IPS-NIHi7 (cell line): ENCODE data around the gene RAPGEF2.
A peak's percentile ranks its signal among the peaks of the same experiment; 100 is the strongest.

Experiments
- DNase-seq: peaks from one replicate; pipeline ENCODE4 v3.0.0; 2012; ENCODE audit warnings: mixed read lengths; ENCODE audit errors: extremely low spot score

Gene RAPGEF2

DNA sequence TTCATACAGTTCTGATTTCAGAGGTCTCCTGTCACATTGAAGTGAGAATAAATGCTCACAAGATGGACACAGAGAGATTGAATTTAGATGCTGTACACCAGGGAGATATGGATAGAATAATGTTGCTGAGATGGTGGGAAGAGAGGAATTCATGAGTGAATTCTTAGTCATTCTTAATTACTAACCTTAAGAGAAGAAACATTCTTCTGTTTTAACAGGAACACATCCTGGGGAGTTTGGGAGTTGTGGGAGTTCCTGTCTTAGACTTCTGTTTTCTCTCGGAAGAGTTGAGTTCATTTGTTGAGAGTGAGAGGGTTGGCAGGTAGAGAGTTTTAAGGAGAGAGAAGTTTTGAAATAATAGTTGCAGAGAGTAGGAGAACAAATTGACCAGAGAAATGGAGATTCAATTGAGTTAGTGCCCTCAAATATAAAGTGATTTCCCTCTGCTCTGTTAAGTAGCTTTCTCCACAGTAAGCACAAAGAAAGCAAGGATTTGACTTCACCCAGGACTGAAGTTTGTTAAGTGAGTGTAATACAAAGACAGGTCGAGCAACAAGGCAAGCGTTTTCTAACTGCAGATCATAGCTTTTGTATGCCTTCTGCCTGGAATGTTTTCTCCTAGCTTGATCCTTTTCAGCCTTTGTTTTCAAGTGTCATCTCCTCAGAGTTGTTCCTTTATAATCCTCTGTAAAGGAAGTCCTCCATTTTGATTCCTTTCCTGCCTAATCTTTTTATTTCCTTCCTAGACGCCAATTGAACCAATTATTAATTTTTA lies 205.9 kb downstream of the RAPGEF2 start:
- DNase-seq, result no peak

DNA sequence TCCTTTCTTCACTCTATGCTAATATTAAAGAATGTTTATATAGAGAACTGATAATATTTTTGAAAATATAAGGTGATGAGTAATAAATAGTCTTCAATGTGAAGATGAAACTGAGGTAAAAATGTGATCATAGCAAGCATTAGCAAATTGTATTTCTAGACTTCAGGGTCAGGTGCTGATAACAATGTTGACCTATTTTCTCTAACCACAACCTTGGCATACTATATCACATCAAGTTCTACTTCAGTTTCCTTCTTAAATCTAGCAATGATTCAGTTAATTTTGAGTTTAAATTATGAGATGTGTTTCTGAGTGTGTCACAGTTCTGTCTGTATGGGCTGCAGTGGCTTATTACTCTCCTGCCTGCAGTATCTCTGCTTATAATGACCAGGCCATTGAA lies 209.4 kb downstream of the RAPGEF2 start:
- DNase-seq, result no peak

DNA sequence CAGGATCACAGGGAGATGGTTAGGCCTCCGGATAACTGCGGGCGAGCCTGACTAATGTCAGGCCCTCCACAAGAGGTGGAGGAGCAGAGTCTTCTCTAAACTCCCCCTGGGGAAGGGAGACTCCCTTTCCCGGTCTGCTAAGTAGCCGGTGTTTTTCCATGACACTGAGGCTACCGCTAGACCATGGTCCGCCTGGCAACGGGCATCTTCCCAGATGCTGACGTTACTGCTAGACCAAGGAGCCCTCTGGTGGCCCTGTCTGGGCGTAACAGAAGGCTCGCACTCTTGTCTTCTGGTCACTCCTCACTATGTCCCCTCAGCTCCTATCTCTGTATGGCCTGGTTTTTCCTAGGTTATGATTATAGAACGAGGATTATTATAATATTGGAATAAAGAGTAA lies 213.0 kb downstream of the RAPGEF2 start:
- DNase-seq, result peak; percentile 17

DNA sequence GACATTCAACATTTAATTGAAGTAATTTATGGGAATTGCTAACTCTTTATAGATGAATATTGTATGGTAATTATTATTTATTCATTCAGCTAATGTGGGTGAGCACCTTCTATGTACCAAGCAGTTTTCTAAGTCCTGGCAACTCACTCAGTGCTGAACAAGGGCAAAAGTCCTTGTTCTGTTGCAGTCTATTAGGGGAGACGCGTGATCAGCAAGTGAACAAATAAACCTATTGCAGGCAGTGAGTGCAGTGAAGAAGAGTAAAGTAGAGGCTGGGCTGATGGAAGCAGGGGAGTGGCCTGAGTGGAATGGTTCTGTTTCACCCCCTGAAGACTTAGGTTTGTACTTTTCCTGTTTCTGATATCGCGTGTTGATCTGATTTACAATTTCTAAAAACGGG lies 214.3 kb downstream of the RAPGEF2 start:
- DNase-seq, result no peak

DNA sequence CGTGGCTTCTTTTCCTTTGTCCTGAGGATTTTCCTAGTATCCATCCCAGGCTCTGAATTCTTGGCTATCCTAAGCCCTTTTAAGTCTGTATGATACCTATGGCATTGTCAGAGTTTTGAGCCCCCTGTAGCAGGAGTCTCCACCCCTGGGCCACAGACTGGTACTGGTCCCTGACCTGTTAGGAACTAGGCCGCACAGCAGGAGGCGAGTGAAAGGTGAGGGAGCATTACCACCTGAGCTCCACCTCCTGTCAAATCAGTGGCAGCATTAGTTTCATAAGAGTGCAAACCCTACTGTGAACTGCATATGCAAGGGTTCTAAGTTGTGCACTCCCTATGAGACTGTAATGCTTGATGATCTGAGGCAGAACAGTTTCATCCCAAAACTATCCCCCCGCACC lies 216.1 kb downstream of the RAPGEF2 start:
- no peak for DNase-seq

DNA sequence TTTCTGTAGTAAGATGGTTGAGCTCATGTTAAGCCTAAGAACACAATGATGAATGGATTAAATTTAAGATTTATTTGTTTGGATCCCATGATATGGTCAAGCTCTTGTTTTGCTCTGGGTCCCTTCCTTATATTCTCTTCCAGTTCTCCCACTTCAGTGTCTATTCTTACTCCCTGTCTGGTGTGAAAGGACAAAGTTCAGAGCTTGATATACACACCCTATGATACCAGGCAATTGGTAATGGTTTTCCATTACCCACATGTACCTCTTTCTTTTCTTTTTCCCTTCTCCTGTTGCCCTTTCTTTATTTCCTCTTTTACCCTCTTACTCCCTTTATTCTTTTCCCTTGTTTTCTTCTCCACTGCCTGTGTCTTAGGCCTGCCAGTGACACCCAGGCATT lies 223.6 kb downstream of the RAPGEF2 start:
- no peak for DNase-seq

DNA sequence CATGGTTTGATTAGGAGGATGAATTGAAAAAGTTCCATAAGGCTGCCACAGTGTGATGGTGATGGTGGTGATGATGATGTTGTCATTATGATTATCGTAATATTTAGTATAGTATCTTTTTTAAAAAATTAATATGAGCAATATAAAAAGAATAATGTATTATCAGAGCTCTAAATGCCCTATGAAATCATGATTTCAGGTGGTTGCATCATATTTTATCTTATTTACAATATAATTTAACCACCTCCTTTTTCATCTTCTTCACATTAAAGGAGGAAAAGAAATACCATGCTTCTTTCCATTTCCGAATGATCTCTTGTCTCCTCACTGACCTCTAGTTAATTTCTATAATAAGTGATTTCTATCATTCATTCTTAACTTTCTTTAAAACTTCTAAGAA lies 225.9 kb downstream of the RAPGEF2 start:
- DNase-seq, result no peak

DNA sequence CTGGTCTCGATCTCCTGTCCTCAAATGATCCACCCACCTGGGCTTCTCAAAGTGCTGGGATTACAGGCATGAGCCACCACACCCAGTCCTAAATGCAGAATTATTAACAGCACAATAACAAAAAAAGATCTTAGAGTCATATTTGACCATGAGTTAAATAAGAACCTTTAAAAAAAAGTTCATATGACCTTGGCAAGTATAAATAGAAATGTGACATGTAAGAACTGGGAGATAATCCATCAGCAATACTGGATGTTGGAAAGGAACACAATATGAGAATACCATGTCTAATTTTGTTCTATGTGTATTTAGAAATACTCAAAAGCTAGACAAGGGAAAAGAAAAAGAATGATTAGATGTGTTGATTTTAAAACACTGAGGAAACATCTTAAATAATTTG lies 231.6 kb downstream of the RAPGEF2 start:
- no peak for DNase-seq

DNA sequence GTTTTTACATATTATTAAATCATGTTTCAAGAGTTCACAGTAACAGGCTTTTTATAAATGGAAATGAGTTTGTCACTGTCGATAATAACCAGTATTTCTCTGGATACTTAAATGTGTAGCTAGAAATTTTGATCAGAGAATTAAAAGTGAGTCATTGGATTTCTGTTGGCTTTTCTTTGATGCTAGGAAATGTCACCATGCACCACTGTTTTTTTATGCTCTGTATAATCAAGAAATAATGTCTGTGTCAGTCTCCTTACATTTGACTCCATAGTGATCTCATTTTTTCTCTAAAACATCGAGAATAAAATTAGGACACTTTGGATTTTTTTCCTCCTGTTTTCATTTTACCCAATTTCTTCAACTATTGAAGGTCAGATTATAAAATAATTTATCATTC lies 234.2 kb downstream of the RAPGEF2 start:
- no peak for DNase-seq

DNA sequence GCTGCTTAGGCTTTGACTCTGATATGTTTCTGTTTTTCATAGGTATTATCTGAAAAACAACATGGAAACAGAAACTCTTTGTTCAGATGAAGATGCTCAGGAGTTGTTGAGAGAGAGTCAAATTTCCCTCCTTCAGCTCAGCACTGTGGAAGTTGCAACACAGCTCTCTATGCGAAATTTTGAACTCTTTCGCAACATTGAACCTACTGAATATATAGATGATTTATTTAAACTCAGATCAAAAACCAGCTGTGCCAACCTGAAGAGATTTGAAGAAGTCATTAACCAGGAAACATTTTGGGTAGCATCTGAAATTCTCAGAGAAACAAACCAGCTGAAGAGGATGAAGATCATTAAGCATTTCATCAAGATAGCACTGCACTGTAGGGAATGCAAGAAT lies 238.6 kb downstream of the RAPGEF2 start:
- DNase-seq, result no peak

DNA sequence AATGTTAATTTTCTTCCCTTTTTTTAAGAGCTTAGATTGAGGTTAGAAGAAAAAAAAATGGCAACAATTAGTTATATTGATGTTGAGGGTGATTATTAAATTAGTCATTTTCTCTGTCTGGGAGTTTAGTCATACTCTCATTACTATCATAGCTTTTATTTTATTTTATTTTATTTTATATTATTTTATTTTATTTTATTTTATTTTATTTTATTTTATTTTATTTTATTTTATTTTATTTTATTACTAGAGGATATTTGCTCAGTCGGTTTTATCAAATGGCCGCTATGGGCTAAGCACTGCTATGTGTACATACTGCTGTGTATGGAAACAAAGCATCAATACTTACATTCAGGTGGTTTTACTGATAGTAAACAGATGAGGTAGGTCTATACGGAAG lies 239.5 kb downstream of the RAPGEF2 start:
- no peak for DNase-seq

DNA sequence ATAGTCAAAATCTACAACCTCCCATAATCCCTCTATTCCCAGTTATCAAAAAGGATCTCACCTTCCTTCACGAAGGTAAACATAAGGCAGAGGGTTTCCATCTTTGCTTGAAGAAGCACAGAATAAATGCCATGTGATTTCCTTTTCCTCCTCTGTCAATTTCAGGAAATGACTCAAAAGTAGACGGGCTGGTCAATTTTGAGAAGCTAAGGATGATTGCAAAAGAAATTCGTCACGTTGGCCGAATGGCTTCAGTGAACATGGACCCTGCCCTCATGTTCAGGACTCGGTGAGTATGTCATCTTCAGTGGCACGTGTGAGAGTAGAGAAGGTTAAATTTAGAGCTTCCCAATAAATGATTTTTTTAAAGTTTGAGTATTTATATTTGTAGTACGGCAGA lies 240.2 kb downstream of the RAPGEF2 start:
- no peak for DNase-seq

DNA sequence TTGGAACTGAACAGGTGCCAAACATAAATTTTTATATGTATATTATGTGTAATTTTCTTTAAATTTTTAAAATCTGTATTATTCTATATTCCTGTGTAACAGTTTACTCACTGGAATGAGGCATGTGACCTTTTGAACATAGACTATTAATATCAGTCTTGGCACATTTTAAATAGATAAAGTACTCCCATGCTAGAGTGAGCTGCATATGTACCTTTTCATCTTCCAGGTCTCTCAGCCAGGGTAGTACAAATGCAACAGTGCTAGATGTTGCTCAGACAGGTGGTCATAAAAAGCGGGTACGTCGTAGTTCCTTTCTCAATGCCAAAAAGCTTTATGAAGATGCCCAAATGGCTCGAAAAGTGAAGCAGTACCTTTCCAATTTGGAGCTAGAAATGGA lies 242.0 kb downstream of the RAPGEF2 start:
- no peak for DNase-seq

DNA sequence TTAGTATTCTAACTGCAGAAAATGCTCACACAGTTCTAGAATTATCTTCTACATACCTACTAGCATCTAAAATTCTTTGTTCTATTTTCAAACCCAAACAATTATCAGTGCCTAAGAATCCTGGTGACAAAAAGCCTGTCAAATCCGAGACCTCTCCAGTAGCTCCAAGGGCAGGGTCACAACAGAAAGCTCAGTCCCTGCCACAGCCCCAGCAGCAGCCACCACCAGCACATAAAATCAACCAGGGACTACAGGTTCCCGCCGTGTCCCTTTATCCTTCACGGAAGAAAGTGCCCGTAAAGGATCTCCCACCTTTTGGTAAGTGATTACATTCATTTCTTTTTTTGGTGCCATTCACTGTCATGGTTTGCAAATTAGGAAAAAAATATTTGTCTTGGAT lies 243.8 kb downstream of the RAPGEF2 start:
- no peak for DNase-seq

DNA sequence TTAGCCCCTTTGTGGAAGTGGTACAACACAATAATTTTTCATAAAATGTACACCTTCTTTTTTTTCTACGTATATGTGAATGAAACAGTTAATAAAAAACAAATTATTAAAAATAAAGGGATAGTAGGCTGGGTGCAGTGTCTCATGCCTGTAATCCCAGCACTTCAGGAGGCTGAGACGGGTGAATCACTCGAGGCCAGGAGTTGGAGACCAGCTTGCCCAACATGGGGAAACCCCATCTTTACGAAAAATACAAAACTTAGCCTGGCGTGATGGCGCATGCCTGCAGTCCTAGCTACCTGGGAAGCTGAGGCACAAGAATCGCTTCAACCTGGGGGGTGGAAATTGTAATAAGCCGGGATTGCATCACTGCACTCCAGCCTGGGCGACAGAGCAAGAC lies 244.9 kb downstream of the RAPGEF2 start:
- no peak for DNase-seq

DNA sequence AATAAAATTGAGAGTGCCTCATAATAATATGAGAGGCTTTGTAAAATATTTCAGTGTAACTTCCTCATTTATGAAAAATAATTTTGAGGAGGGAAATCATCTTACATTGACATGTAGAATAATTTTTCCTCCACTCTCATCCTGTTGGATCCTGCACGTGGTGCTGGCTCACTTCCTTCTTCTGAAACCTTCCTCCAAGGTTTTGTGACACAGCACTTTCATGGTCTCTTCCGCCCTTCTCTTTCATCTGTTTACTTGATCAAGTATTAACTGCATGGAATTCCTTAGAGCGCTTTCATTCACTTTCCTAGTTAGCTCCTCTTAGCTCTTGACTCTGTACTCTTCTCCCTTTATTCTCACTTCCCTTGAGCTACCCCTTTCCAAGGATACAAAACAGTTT lies 246.5 kb downstream of the RAPGEF2 start:
- DNase-seq, result no peak

DNA sequence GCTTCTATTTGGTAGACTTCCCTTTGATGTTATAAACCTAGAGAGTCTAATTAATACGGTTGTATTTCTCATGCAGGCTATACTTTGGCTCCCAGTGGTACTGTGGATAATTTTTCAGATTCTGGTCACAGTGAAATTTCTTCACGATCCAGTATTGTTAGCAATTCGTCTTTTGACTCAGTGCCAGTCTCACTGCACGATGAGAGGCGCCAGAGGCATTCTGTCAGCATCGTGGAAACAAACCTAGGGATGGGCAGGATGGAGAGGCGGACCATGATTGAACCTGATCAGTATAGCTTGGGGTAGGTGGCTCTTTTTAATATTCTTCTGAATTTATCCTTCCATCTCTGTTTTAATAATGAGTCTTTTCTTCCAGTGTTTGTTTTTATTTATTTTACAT lies 249.7 kb downstream of the RAPGEF2 start:
- DNase-seq, result no peak

DNA sequence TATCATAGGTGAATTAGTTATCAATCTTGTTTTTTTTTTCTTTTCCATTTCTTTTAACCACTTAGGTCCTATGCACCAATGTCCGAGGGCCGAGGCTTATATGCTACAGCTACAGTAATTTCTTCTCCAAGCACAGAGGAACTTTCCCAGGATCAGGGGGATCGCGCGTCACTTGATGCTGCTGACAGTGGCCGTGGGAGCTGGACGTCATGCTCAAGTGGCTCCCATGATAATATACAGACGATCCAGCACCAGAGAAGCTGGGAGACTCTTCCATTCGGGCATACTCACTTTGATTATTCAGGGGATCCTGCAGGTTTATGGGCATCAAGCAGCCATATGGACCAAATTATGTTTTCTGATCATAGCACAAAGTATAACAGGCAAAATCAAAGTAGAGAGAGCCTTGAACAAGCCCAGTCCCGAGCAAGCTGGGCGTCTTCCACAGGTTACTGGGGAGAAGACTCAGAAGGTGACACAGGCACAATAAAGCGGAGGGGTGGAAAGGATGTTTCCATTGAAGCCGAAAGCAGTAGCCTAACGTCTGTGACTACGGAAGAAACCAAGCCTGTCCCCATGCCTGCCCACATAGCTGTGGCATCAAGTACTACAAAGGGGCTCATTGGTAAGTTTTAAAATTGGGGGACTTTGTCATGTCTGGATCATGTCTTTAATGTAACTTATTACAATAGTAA lies 250.7 kb downstream of the RAPGEF2 start:
- DNase-seq, result no peak

DNA sequence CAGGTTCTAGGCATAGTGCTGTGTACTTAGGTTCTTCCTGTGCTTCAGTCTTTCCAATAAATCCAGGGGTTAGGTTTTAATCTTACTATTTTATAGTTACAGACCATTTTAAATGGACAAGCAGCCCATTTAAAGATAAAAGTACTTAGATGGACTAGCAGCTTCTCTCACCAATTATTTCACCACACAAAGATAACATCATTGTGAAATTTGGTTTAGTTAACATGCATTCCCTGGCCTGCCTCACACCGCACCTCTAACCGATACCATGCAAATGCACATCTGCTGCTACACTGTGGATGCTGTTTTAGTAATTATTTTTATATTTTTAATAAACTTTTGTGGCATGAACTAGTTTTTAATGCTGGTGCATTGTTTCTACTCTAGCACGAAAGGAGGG lies 252.6 kb downstream of the RAPGEF2 start:
- no peak for DNase-seq

DNA sequence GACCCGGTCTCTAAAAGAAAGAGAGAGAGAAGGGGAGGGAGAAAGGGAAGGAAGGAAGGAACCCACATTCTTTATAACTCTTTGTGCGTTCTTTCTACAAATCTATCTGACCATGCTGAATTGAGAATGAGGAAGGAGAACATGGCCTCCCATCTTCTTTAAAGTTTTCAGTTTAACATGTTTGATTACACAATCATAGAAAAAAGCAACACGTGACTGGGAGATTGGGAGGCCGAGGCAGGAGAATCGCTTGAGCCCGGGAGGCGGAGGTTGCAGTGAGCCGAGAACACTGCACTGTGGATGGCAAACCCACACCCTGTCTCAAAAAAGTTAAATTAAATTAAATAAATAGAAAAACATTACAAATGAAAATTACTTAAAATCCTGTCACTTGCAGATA lies 254.5 kb downstream of the RAPGEF2 start:
- no peak for DNase-seq

DNA sequence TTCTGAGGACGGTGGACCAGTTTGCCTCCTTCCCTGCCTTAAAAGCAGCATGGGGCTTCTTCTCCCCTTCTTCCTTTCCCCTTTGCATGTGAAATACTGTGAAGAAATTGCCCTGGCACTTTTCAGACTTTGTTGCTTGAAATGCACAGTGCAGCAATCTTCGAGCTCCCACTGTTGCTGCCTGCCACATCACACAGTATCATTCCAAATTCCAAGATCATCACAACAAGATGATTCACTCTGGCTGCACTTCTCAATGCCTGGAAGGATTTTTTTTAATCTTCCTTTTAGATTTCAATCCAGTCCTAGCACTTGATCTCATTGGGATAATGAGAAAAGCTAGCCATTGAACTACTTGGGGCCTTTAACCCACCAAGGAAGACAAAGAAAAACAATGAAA lies 255.3 kb downstream of the RAPGEF2 start:
- no peak for DNase-seq

DNA sequence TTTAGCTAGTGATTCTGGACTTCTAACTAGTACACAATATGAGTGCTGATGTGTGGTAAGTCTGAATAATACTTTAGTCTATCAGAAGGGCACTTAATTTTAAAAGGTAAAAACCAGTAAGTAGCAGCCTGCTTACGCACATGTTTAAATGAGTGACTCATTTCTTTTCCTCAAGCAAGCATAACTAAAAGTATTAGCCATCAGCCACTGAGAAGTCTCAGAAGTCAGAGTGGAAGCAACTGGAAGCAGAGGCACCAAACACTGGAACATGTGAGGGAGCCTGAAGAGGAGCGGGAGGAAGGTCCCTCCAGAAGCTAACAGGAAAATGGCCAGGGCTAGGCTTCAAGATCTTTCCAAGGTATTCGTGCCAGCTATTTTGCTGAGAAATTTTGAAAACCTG lies 257.7 kb downstream of the RAPGEF2 start:
- DNase-seq, result no peak

DNA sequence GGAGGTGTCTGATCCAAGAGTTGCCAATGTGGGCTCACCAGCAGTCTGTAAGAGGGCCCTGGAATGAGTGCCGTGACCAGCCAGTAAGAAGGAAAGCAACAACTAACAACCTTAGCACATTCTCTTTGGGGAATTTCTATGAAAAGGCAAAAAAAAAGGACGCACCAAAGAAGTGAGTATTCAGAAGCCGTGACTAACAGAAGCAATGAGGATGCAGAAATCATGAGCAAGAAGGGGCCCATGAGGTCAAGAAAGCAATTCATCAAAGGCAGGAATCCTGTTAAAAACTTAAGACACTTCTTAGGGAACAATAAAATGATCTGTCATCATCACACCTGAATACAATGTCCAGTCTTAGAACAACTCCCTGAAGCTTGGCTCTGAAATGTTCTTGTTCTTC lies 260.5 kb downstream of the RAPGEF2 start:
- no peak for DNase-seq
